KMS-11 (cell line): ENCODE results near the gene DISC1.

ENCODE experiments used
- H2AFZ ChIP-seq: fragments of 200-600 bp; sonication (generic); 2 replicates; pipeline ENCODE4 v1.6.1; 2016; ENCODE audit warnings: antibody characterized with exemption, mixed run types, low read depth
- H3K27ac ChIP-seq: fragments of 200-600 bp; sonication (generic); 2 replicates; pipeline ENCODE4 v1.6.1; 2016; ENCODE audit warnings: mild to moderate bottlenecking, mixed run types
- H3K27me3 ChIP-seq: fragments of 200-600 bp; sonication (generic); 2 replicates; pipeline ENCODE4 v1.6.1; 2017; ENCODE audit warnings: mild to moderate bottlenecking, low read depth, mixed run types, moderate library complexity; ENCODE audit not compliant: insufficient read depth
- H3K36me3 ChIP-seq: fragments of 200-600 bp; sonication (generic); 2 replicates; pipeline ENCODE4 v1.6.1; 2017; ENCODE audit warnings: mild to moderate bottlenecking, mixed run types; ENCODE audit not compliant: insufficient read depth
- H3K4me1 ChIP-seq: fragments of 200-600 bp; sonication (generic); 2 replicates; pipeline ENCODE4 v1.6.1; 2016; ENCODE audit warnings: mild to moderate bottlenecking, low read depth, mixed run types; ENCODE audit not compliant: poor library complexity, severe bottlenecking
- H3K4me2 ChIP-seq: fragments of 200-600 bp; sonication (generic); 2 replicates; pipeline ENCODE4 v1.7.0; 2016; ENCODE audit warnings: mild to moderate bottlenecking, mixed run types
- H3K4me3 ChIP-seq: fragments of 200-600 bp; sonication (generic); IDR thresholded peaks from 2 replicates; pipeline ENCODE4 v1.6.1; 2017; ENCODE audit warnings: low read depth, low read length, mixed read lengths; ENCODE audit not compliant: insufficient read depth
- H3K79me2 ChIP-seq: fragments of 200-600 bp; sonication (generic); 2 replicates; pipeline ENCODE4 v1.6.1; 2016; ENCODE audit warnings: low read depth, mixed run types; ENCODE audit not compliant: insufficient read depth
- H3K9ac ChIP-seq: fragments of 200-600 bp; sonication (generic); 2 replicates; pipeline ENCODE4 v1.6.1; 2016; ENCODE audit warnings: mild to moderate bottlenecking, mixed run types
- H4K20me1 ChIP-seq: fragments of 200-600 bp; sonication (generic); 2 replicates; pipeline ENCODE4 v1.6.1; 2016; ENCODE audit warnings: mild to moderate bottlenecking, mixed run types; ENCODE audit not compliant: insufficient read depth
- CTCF ChIP-seq: fragments of 200-600 bp; sonication (generic); conservative IDR thresholded peaks from 2 replicates; pipeline ENCODE4 v1.6.1; 2017; ENCODE audit warnings: low read depth, mild to moderate bottlenecking, antibody characterized with exemption, low read length, moderate library complexity, mixed read lengths

DISC1 gene

GRCh38 chr1:232012773-232013386 lies 386.3 kb downstream of the DISC1 start:
- H3K27me3 ChIP-seq = no peaks in the 10 kb centered on the region
- no peaks in the 10 kb centered on the region for H3K79me2 ChIP-seq
- H4K20me1 ChIP-seq = no peaks in the 10 kb centered on the region
- no peaks in the 10 kb centered on the region for H3K4me1 ChIP-seq
- H3K4me2 ChIP-seq = no peak overlapping the region
- no peak overlapping the region for H3K27ac ChIP-seq
- H2AFZ ChIP-seq = no peak overlapping the region
- no peak overlapping the region for H3K4me3 ChIP-seq
- no peak overlapping the region for H3K9ac ChIP-seq
- no peaks in the 10 kb centered on the region for H3K36me3 ChIP-seq
- TF ChIP-seq CTCF = no peak

- no peaks in the 10 kb centered on the region for H3K79me2 ChIP-seq
- H3K4me2 ChIP-seq = no peak overlapping the region
- no peaks in the 10 kb centered on the region for H3K27me3 ChIP-seq
- TF ChIP-seq CTCF = no peak
- no peaks in the 10 kb centered on the region for H3K4me1 ChIP-seq
- H3K36me3 ChIP-seq = no peaks in the 10 kb centered on the region
- no peak overlapping the region for H2AFZ ChIP-seq
- no peak overlapping the region for H3K9ac ChIP-seq
- H3K4me3 ChIP-seq = no peak overlapping the region
- no peak overlapping the region for H3K27ac ChIP-seq
- H4K20me1 ChIP-seq = no peaks in the 10 kb centered on the region
Measured at GRCh38 chr1:232014941-232015340, 388.4 kb downstream of the DISC1 start.

- H2AFZ ChIP-seq = no peak overlapping the region
- no peaks in the 10 kb centered on the region for H3K4me1 ChIP-seq
- no peaks in the 10 kb centered on the region for H3K79me2 ChIP-seq
- H3K4me3 ChIP-seq = no peak overlapping the region
- no peak for TF ChIP-seq CTCF
- H3K27me3 ChIP-seq = no peaks in the 10 kb centered on the region
- no peak overlapping the region for H3K9ac ChIP-seq
- no peak overlapping the region for H3K27ac ChIP-seq
- H3K36me3 ChIP-seq = no peaks in the 10 kb centered on the region
- H3K4me2 ChIP-seq = no peak overlapping the region
- no peaks in the 10 kb centered on the region for H4K20me1 ChIP-seq
Measured at GRCh38 chr1:232016616-232017015, 390.0 kb downstream of the DISC1 start.

GRCh38 chr1:232017057-232017456 lies 390.5 kb downstream of the DISC1 start:
- no peak for TF ChIP-seq CTCF
- H3K79me2 ChIP-seq = no peaks in the 10 kb centered on the region
- no peaks in the 10 kb centered on the region for H3K36me3 ChIP-seq
- no peak overlapping the region for H2AFZ ChIP-seq
- no peak overlapping the region for H3K9ac ChIP-seq
- no peaks in the 10 kb centered on the region for H4K20me1 ChIP-seq
- no peak overlapping the region for H3K4me3 ChIP-seq
- H3K4me1 ChIP-seq = no peaks in the 10 kb centered on the region
- H3K27me3 ChIP-seq = no peaks in the 10 kb centered on the region
- no peak overlapping the region for H3K4me2 ChIP-seq
- no peak overlapping the region for H3K27ac ChIP-seq
